SK-MEL-5 (cell line): ENCODE results near the gene CACNG1. TPM values are rescaled to one million over a fixed set of nuclear protein-coding genes. Genes with fewer than 3 reads are reported as not detected.

Experiments
- DNase-seq: peaks from one replicate; pipeline ENCODE4 v3.0.0-alpha.2; 2016; ENCODE audit warnings: low read depth, low spot score
- in situ Hi-C: cut with HindIII; loops from 2 replicates; pipeline ENCODE4 v1.10.0; 2016; ENCODE audit warnings: low sequenced_read_pairs, high pct_unique_total_duplicates, low pct_unique_long_range_greater_than_20kb
- polyA plus RNA-seq, 2 experiments: library from polyadenylated mRNA; depleted of rRNA; stranded (reverse); fragments of >200 nt; gene quantifications; 2 replicates each; pipeline ENCODE4 v1.2.3, GENCODE V29; 2015
- total RNA-seq: library from RNA; depleted of rRNA; stranded (reverse); fragments of >200 nt; shearing (Covaris generic); gene quantifications from 2 replicates; pipeline ENCODE4 v1.2.3, GENCODE V29; 2014; rRNA removed

CACNG1 gene
- total RNA-seq: not detected in 2 replicates
- polyA plus RNA-seq (2015; cell fraction: cytosol; rRNA removed): not detected in 2 replicates
- not detected in 2 replicates for polyA plus RNA-seq (2015; cell fraction: nucleus; rRNA removed)

GRCh38 chr17:67044016-67044772 is at the start of gene CACNG1:
TSS of gene CACNG1 (plus strand) at chr17:67044554. CDS start at chr17:67044661, 107 bp downstream.
- in situ Hi-C loops: no loop called here
- no peak for DNase-seq

GRCh38 chr17:66994930-66995535 is 49.3 kb upstream of the CACNG1 start:
- in situ Hi-C loops: no loop called here

DNA sequence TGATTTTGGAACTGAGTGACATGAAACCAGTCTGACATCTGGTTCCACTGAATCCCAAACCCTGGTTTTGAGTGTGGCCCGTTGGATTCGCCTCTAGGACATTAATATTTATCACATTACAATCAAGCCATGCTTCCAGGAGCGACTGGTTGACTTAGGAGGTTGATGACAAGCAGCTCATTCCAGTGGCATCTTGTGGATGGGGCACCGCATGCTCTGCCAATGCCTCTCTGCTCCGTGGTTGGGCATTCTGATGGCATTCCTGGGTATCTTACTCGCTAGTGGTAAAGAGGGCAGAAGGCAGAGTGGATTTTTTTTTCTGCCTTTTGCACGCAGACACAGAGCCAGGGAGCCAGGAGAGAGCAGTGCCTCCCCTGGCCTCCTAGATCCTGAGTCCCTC is 48.4 kb upstream of the CACNG1 start:
- DNase-seq: no peak
- in situ Hi-C loops: no loop called here

More at GRCh38 chr17:66994930-66995535, 49.3 kb upstream of the CACNG1 start:
- DNase-seq: peak; percentile 72

DNA sequence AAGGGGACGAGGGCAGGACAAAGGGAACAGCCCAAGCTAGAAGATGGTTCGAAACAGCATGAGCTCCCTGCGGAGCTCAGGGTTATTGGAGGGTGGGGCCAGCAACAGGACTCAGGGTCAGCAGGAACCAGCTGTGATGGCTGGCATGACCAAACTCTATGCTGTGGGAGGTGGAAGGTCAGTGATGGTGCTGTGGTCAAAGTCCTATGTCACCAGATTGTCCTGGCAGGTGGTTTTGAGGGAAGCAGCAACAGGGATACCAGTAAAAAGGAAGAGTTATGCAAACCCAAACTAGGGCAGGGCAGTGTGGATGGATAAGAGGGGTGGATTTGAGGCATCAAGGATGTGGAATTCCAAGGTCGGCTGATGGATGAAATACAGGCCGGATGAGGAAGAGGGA is 47.4 kb upstream of the CACNG1 start:
- in situ Hi-C loops: no loop called here
- no peak for DNase-seq

DNA sequence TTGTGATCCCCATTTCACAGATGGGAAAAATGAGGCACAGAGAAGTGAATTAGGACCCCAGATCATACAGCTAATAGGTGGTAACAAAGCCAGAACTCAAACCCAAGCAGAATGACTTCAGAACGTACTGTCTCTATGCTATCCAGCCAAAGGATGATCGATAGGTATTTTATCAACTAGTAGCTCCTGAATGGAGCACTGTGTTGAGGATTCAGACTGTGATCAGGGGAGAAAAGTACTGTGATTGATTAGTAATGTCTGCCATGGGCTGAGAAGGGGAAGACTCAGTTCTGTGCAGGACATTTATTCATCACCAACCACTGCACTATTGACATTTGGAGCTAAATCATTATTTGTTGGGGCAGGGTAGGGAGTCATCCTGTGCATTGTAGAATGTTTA is 41.1 kb upstream of the CACNG1 start:
- no peak for DNase-seq
- in situ Hi-C loops: no loop called here

DNA sequence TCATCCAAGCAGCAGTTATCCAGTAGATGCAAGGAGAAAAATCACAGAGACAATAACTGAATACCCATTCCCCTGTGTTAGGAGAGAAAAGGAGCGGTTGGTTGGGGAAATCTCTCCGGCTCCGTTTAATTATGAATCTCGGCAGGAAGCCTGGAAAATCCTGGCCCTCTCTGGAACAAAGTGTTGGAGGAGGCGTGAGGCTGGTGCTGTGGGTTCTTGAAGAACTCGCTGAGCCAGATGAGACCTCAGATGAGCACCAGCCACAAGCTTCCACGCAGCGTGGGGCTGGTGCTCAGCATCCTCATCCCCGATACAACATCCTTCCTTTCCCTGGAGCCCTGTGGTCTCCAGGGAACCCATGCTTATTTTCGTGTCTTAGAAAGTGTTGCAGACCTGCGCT is 40.2 kb upstream of the CACNG1 start:
- DNase-seq: no peak
- in situ Hi-C loops: no loop called here

DNA sequence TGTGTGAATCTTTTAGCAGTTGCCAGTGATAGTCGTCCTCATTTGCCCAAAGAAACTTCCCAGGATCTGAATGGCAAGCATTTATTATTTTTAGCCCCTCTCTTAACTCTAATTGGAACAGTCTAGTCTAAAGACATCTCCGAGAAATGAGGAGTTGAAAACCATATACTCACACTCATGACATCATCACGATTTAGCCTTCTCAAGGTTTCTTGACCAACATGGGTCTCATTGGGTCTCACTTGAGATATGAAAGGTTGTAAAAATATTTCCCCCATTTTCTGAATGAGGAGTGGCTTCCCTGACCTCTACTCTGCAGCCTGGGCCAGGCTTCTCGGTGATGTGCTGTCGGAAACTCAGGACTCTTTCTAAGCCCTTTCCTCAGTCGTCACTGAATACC is 37.1 kb upstream of the CACNG1 start:
- in situ Hi-C loops: no loop called here

DNA sequence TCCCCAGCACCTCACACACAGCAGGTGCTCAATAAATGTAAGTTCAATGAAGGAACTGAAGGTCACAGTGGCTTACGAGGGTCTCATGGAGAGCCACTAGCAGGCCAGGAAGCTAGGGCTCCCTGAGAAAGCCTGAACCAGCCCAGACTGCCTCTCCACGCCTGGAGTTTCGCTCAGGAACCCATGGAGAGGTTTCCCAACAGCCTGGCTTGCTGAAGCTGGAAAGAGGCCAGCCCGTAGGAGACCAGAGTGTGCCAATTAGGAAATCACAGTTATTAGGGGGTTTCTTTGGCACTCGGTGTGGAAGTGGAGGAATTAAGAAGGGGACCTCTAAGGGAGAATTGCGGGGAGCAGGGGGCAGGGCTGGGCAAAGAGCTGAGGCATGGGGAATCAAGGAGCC is 36.3 kb upstream of the CACNG1 start:
- in situ Hi-C loops: no loop called here
- DNase-seq: no peak

More for the DNA sequence above, 37.1 kb upstream of the CACNG1 start:
- no peak for DNase-seq

DNA sequence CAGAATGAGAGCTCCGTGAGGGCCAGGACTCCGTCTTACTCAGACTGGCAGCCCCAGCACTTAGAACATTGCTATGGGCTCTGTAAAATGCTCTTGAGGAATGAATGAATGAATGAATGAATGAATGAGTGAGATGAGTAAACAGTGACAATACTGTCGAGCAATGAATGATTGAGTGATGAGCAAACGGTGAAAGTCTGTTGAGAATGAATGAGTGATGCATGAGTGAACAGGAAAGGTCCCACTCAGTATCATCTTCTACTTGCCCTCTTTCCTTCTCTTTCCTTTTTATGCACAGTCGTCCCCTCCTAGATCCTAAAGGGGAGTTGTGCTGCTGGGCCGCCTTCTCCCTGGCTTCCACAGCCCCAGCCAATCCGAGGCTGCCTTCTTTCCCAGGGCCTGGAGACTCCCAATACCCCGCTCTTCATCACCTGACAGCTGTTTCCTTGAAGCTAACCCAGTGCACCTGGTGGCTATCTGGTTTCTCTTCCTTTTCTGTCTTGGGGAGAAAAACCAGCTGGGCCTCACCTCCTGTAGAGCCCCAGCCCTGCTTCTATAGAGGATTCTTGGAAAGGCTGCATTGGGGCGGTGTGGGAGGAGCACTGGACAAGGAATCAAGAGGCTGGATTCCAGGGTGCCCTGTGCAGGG is 32.7 kb upstream of the CACNG1 start:
- DNase-seq: no peak
- in situ Hi-C loops: no loop called here

DNA sequence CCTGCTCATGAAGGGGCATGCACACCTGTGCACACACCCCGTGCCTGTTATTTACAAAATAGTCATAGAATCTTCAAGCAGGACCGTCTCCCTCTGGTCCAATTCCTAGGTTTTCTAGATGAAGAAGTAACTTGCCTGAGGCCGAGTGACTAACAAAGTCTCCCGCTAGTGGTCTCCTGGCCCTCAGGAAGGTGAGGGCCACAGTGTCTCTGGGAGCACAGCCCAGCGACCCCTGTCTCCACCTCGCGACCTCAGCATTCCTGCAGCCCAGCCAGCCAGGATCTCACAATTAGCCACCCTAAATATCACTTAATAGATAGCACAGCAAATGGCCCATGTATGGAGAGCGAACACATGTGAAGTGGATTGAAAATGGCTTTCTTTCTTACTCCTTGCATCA is 30.5 kb upstream of the CACNG1 start:
- in situ Hi-C loops: no loop called here
- no peak for DNase-seq

- DNase-seq: no peak
- in situ Hi-C loops: no loop called here
Observed at GRCh38 chr17:67015001-67015400, 29.4 kb upstream of the CACNG1 start.

DNA sequence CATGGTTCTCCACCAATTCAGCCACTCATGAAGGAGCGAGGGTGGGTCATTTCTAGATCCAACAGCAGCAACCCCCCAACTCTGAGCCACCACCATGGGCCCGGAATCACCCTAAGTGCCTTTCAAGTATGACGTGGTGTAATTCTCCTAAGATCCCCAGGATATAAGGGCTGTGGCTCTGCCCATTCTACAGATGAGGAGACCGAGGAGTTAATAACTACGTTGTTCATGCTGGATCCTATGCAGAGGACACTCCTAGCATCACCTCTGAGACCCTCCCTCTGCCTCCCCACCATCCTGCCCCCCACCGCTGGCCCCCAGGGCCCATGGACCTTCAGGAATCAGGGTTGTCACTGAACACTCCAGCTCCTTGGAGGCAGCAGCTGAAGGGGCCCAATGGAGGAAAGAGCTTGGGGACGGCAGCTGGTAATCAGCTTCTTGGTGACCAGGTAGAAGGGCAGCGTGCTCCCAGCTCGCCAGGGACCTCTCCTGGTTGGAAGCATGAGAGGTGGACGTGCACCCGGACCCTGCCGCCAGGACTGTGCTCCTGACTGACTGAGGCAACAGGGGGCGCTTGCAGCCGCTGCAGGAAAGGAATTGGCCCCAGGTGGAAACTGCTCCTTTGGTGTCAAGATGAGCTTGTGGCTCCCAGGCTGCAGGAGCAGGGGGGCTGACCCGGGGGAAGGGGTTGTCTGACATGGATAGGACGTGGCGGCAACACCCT is 28.2 kb upstream of the CACNG1 start:
- in situ Hi-C loops: no loop called here
- DNase-seq: peak; percentile 26

DNA sequence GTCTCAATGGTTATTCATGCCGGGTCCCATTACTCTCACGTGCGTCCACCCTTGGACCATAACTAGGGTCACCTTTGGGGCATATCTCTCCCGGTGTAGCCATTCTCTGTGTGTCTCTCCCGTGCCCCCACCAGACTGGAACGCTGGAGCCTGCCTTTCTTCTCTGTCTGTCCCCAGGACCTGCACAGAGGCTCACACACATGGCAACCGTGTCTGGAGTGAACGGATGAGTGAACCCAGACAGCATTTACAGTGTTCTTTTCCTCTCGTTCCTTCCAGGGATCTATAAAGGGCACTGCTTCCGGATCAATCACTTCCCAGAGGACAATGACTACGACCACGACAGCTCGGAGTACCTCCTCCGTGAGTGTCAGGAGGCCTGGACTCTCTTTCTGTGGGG is 26.4 kb upstream of the CACNG1 start:
- in situ Hi-C loops: no loop called here
- DNase-seq: no peak

- DNase-seq: no peak
- in situ Hi-C loops: no loop called here
Observed at GRCh38 chr17:67018471-67019434, 25.6 kb upstream of the CACNG1 start.

- no peak for DNase-seq
- in situ Hi-C loops: no loop called here
Observed at GRCh38 chr17:67019809-67020208, 24.5 kb upstream of the CACNG1 start.

- in situ Hi-C loops: no loop called here
Observed at GRCh38 chr17:67020293-67020766, 24.0 kb upstream of the CACNG1 start.

DNA sequence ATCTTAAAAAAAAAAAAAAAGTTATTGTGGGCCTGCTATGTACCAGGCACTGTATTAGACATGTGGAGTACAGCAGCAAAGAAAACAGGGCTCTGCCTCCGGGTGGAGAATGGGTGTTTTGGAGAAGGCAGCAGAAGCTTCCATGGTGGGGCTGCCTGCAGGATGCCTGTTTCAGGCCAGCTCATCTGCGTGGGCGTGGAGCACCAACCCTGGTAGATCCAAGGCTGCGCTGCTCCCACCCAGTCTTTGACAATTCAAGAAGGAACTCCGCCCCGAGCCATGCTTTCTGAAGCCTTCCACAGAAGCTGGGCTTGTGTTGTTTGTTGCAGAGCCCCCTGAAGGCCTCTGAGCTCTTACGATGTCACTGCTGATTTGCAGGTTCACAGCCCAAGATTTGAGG is 23.2 kb upstream of the CACNG1 start:
- in situ Hi-C loops: no loop called here
- DNase-seq: no peak

More at GRCh38 chr17:67020293-67020766, 24.0 kb upstream of the CACNG1 start:
- DNase-seq: no peak
